GM18526 (cell line): Measurements from ENCODE around the gene GGTA1.

Source experiments
- POLR2A ChIP-seq: IDR thresholded peaks from 3 replicates; pipeline ENCODE4 v1.6.1; 2011; ENCODE audit not compliant: insufficient read length; ENCODE audit errors: extremely low read depth

Gene GGTA1

GRCh38 chr9:121499427-121500164 lies at the start of gene GGTA1:
GGTA1 (minus strand) TSS chr9:121499844; CDS start chr9:121467922, 31,922 bp downstream.
- TF ChIP-seq POLR2A = no peak

GRCh38 chr9:121548666-121549065 lies 49.0 kb upstream of the GGTA1 start:
- TF ChIP-seq POLR2A = no peak

DNA sequence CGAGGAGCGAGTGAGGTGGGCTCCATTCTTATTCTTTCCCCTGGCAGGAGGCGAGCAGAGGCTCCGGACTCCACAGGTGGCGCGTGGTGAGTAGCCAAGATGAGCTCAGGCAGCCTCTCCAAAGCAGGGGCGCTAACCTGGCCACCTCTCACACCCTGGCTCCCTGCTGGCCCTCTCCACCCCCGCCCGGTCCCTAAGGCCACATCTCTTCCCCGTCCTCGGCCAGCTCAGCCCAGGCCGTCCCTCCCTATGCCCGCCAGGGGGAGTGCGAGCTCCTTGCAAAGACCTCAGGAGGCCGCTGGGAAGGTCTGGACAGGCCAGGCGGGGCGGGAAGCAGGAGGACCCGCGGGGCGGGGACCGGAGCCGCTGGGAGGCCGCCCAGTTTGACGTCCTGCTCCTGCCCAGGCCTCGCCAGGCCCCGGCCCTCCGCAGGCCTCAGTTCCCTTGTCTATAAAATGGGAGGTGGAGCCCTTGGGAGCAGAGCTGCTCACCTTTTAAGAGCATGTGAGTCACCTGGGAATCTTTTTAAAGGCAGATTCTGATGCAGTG lies 46.3 kb upstream of the GGTA1 start:
- TF ChIP-seq POLR2A = no peak

DNA sequence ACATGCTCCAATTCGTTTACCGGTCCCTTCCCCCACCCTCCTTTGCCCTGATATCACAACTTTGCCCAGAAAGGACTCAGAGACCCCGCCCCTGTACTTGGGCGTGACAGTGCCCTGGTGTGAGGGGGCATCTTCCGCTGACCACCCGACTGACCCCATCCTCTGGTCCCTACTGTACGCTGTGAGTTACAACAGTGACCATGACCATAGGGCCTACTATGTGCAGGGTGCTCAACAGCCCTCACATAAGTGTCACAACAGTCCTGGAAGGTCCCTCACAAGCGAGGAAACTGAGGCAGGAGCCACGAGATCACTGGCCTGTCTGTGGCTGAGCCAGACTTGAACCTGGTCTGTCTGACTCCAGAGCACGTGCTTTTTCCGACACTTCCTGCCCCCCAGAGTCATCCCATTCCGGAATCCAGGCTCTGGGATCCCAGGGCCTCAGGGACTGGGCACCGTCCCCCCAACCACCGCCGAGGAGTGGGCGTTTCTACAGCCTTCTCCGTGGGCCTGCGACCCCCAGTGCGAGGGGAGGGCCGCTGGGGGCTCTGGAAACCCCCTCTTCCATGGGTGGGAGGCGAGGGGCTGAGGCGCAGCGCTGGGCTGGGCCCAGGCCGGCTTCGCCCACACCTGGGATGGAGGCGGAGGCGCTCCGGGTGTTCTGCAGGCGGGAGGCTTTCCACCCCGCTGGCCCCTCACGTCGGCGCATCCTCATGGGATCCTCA lies 45.7 kb upstream of the GGTA1 start:
- TF ChIP-seq POLR2A = no peak

DNA sequence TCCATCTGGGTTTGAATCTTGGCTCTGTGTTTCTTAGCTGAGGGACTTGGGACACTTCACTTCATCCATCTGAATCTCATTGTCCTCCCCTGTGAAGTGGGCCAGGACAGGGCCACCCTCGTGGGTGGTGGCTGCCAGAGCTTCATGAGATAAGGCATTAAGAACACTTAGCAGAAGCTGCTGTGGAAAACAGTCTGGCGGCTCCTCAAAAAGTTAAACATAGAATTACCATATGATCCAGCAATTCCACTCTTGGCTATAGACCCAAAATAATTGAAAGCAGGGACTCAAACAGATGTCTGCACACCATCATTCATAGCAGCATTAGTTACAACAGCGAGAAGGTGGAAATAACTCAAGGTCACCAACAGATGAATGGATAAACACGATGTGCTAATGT lies 42.4 kb upstream of the GGTA1 start:
- no peak for TF ChIP-seq POLR2A

DNA sequence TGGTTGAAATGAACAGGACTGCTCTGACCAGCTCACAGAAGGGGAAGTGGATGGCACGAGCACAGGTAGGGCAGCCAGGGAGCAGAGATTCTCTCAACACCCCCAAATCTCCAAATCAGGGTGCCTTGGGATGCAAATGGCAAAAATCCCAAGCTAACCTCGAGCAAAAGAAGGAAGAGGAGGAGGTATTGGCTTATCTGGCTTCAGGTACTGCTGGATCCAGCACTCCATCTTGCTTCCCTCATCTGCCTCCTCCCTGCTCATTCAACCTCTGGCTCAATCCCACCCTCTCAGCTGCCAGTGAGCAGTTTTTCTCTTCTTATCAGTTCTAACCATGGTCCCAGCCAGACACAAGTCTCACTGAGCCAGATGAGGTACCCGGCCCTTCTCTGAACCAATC lies 41.6 kb upstream of the GGTA1 start:
- TF ChIP-seq POLR2A = no peak

DNA sequence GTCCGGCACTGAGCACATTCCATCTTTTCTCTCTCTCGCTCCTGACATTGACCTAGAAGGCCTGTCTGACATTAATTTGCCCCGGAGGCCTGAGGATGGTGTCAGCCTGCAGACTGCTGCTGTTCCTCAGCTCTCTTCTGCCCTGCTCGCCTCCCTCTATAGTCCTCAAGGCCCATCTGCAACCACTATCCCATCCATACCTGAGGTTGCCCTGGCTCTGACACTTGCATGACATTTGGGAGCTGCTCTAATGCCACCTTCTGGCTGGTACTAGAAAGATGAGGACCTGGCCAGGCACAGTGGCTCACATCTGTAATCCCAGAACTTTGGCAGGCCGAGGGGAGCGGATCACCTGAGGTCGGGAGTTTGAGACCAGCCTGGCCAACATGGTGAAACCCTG lies 38.6 kb upstream of the GGTA1 start:
- no peak for TF ChIP-seq POLR2A

GRCh38 chr9:121537283-121537682 lies 37.6 kb upstream of the GGTA1 start:
- no peak for TF ChIP-seq POLR2A

GRCh38 chr9:121532881-121533280 lies 33.2 kb upstream of the GGTA1 start:
- TF ChIP-seq POLR2A = no peak

DNA sequence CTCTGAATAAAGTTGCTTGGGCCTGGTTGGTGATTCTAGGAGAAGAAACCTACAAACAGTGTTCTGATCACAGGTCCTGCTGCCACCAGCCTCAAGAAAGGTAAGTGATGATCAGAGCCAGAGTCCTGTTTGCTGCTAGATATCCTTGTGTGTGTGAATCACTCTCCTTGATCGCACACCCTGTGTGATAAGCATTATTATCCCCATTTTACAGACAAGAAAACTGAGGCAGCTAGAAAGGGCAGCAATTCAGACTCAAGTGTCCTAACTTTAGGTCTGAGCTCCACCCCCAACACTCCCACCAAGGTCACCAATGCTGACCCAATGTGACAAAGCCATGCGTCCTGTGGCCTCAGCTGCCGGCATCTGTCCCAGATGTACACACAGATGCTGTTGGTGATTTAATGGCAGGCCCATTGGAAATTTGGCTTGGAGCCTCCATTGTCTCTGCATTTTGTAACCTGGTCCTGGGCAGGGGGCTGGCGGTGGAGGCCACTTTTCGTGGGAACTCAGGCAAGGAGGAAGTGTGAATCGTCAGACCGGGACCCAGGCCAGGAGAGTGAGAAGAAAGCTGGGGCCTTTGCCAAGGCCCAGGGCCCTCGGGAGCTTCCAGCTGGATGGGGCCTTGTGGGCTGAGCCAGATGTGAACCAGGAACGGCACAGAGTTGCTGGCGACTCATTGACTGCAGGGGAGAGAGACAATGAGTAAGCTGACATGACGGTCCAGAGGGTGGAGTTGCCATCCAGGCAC lies 29.8 kb upstream of the GGTA1 start:
- TF ChIP-seq POLR2A = no peak

DNA sequence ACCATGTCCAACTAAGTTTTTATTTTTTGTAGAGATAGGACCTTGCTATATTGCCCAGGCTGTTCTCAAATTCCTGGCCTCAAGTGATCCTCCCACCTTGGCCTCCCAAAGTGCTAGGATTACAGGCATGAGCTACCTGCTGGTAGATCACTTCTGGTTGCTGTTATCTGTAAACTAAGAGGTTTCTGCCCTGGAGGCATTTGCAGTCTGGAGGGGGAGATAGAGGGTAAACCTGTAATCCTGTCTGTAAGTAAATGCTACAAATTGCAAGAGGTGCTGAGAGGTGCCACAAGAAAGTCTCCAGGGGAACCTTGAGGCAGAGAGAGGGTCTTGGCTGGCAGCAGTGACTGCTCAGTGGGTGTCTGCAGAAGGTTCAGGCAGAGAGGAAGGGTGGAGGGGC lies 29.0 kb upstream of the GGTA1 start:
- no peak for TF ChIP-seq POLR2A

- TF ChIP-seq POLR2A = no peak
Observed at GRCh38 chr9:121527371-121527770, 27.7 kb upstream of the GGTA1 start.

- no peak for TF ChIP-seq POLR2A
Observed at GRCh38 chr9:121518634-121519033, 19.0 kb upstream of the GGTA1 start.

GRCh38 chr9:121510766-121511550 lies 11.3 kb upstream of the GGTA1 start:
- TF ChIP-seq POLR2A = no peak

DNA sequence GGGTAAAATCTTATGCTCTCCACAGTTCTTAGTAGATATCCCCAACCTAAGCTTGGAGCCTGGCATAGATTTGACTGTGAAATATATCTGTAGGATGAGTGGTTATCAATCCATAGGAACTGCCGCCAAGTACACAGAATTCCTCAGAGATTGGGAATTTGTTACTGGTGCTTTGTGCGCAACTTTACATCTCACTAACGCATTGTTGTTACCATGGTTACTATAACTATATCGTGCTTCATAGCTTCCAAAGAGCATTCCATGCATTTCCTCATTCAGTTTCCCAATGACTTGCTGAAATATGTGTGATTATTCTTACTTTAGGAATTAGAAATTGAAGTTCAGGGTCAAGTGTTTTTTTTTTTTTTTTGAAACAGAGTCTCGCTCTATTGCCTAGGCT lies 9.5 kb upstream of the GGTA1 start:
- TF ChIP-seq POLR2A = no peak
